Activated CD4-positive, alpha-beta T cell treated with anti-CD3 and anti-CD28 coated beads, Interleukin-2, amount 50 U/mL, for 48 hours (primary cell): Measurements from ENCODE around the gene MYO1D.
A peak's percentile ranks its signal among the peaks of the same experiment; 100 is the strongest.
"Not testable (repeated sequence)": the region's sequence is repeated elsewhere in the genome, so short reads cannot be mapped to it uniquely, and the experiment has no call there.

Experiments
- DNase-seq, 2 experiments: peaks; one replicate each; pipeline ENCODE4 v3.0.0-alpha.2; 2020

The MYO1D gene

GRCh38 chr17:32887410-32887809, 10.5 kb upstream of the MYO1D start:
- not testable (repeated sequence) for DNase-seq

GRCh38 chr17:32886951-32887350, 10.0 kb upstream of the MYO1D start:
- not testable (repeated sequence) for DNase-seq

- peak; percentile 34 to 61 for DNase-seq
Measured at GRCh38 chr17:32882734-32883133, 5.8 kb upstream of the MYO1D start.

- DNase-seq, result no peak
Measured at GRCh38 chr17:32882029-32882428, 5.1 kb upstream of the MYO1D start.

GRCh38 chr17:32880671-32881453, 3.9 kb upstream of the MYO1D start:
- no peak for DNase-seq

GRCh38 chr17:32879134-32879533, 2.2 kb upstream of the MYO1D start:
- DNase-seq, result no peak

GRCh38 chr17:32878211-32878610, 1.3 kb upstream of the MYO1D start:
- peak in 1 of 2 experiments; percentile 6 for DNase-seq

- DNase-seq, result peak; percentile 91 to 93
Measured at GRCh38 chr17:32877164-32877764, 340 bp upstream of the MYO1D start.

GRCh38 chr17:32875923-32876416, 954 bp downstream of the MYO1D start:
- no peak for DNase-seq

- no peak for DNase-seq
Measured at GRCh38 chr17:32875230-32875917, 1.6 kb downstream of the MYO1D start.

GRCh38 chr17:32873114-32873513, 3.8 kb downstream of the MYO1D start:
- no peak for DNase-seq

GRCh38 chr17:32871746-32872145, 5.2 kb downstream of the MYO1D start:
- no peak for DNase-seq

GRCh38 chr17:32870969-32871368, 6.0 kb downstream of the MYO1D start:
- DNase-seq, result no peak

- no peak for DNase-seq
Measured at GRCh38 chr17:32870027-32870670, 6.8 kb downstream of the MYO1D start.

- DNase-seq, result no peak
Measured at GRCh38 chr17:32869345-32870026, 7.4 kb downstream of the MYO1D start.

GRCh38 chr17:32865141-32865540, 11.8 kb downstream of the MYO1D start:
- no peak for DNase-seq

- no peak for DNase-seq
Measured at GRCh38 chr17:32863559-32863958, 13.4 kb downstream of the MYO1D start.

GRCh38 chr17:32862940-32863339, 14.0 kb downstream of the MYO1D start:
- DNase-seq, result no peak

- DNase-seq, result no peak
Measured at GRCh38 chr17:32861981-32862380, 14.9 kb downstream of the MYO1D start.

- no peak for DNase-seq
Measured at GRCh38 chr17:32859857-32860525, 16.9 kb downstream of the MYO1D start.

- no peak for DNase-seq
Measured at GRCh38 chr17:32855620-32856019, 21.3 kb downstream of the MYO1D start.

- DNase-seq, result no peak
Measured at GRCh38 chr17:32854832-32855389, 22.0 kb downstream of the MYO1D start.
